ENCODE measurements around the gene TM9SF2.

- TF ChIP-seq CTCF (IDR thresholded peaks at IDR 0.05; ENCODE audit: insufficient read depth, low read length) (no peak), POLR2AphosphoS5 (IDR thresholded peaks at IDR 0.05; ENCODE audit: low read depth) (no peak), SPI1 (IDR thresholded peaks at IDR 0.05; ENCODE audit: borderline replicate concordance, low read depth) (no peak)
Observed at GRCh38 chr13:99465454-99465853, 35.8 kb upstream of the TM9SF2 start.

Measured in HL-60 (cell line).